ENCODE measurements around the gene DLX6.

Gene DLX6

DNA sequence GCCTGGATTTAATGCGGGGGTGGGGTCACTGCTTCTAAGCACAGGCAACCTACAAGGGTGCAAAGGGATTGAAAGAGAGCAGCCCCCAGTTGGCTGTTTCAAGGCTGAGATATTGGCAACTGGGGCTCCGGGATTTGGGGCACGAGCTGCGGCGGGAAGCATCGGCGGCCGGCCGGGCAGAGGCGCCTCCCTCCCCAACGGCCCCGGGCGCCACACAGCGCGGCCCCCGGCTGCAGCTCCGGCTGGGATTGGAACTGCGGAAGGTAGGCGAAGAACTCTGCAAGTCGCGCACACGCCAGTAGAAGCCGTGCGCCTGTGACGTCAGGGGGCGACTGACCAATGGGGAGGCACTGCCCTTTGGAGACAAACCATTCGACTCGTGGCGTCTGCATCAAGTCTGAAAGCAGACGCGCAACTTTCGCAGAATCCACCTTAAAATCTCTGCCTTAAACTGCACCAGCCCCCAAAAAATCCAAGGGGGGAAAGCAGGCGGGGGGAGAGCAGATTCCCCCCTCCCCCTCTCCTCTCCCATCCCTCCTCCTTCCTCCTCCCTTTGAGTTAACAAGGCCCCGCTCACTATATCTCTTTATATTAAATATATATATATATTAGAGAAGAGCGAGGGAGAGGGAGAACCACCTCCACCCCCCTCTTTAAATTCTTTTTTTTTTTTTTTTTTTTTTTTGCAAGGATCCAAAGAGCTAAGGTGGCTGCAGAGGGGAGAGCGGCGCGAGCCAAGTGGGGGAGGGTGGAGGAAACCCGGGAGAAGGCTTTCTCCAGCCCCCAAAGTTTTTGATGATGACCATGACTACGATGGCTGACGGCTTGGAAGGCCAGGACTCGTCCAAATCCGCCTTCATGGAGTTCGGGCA is at the start of gene DLX6:
Gene DLX6, plus strand, starts transcription at position 371 of the 872 bp plus-strand sequence. Its CDS starts 425 bp downstream, at position 796.
- TF ChIP-seq, protein P1, sequence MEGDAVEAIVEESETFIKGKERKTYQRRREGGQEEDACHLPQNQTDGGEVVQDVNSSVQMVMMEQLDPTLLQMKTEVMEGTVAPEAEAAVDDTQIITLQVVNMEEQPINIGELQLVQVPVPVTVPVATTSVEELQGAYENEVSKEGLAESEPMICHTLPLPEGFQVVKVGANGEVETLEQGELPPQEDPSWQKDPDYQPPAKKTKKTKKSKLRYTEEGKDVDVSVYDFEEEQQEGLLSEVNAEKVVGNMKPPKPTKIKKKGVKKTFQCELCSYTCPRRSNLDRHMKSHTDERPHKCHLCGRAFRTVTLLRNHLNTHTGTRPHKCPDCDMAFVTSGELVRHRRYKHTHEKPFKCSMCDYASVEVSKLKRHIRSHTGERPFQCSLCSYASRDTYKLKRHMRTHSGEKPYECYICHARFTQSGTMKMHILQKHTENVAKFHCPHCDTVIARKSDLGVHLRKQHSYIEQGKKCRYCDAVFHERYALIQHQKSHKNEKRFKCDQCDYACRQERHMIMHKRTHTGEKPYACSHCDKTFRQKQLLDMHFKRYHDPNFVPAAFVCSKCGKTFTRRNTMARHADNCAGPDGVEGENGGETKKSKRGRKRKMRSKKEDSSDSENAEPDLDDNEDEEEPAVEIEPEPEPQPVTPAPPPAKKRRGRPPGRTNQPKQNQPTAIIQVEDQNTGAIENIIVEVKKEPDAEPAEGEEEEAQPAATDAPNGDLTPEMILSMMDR (IDR thresholded peaks at IDR 0.05; ENCODE audit: low read depth, low read length), result no peak
- Histone ChIP-seq H3K27ac (peak within 1 kb of the TSS; percentile 98), H3K9me3 (ENCODE audit: severe bottlenecking) (no peaks in the 10 kb centered on the region), H3K36me3 (peaks cover 27% of the 10 kb centered on the region), H3K27me3 (ENCODE audit: insufficient read depth, low read depth, severe bottlenecking) (no peaks in the 10 kb centered on the region), H3K4me3 (ENCODE audit: low read depth, low read length) (peak within 1 kb of the TSS; percentile 74)
- peak; percentile 94 for DNase-seq

DNA sequence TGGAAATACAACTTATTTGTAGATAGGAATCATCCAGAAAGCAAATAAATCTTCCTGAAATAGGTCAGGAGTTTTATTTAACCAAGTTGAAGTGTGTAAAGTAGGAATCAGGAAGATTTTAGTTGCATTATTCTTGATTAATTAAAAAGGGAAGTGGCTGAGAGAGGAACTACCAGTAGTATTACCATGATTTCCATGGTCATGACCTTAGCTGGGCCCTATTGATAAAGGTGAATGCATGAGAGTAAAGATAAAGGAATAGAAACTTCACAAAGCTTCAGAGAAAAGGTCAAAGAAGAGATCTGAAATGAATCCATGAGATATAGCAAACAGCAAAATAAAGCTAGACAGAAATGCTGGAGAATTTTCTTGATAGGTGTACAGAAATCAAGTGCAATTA is 46.2 kb upstream of the DLX6 start:
- TF ChIP-seq, protein P1 (IDR thresholded peaks at IDR 0.05; ENCODE audit: low read depth, low read length), result no peak
- no peaks in the 10 kb centered on the region for H3K27me3 ChIP-seq (ENCODE audit: insufficient read depth, low read depth, severe bottlenecking)
- no peaks in the 10 kb centered on the region for H3K9me3 ChIP-seq (ENCODE audit: severe bottlenecking)
- no peaks in the 10 kb centered on the region for H3K36me3 ChIP-seq
- DNase-seq, result no peak
- no peak overlapping the region for H3K27ac ChIP-seq
- no peak overlapping the region for H3K4me3 ChIP-seq (ENCODE audit: low read depth, low read length)

DNA sequence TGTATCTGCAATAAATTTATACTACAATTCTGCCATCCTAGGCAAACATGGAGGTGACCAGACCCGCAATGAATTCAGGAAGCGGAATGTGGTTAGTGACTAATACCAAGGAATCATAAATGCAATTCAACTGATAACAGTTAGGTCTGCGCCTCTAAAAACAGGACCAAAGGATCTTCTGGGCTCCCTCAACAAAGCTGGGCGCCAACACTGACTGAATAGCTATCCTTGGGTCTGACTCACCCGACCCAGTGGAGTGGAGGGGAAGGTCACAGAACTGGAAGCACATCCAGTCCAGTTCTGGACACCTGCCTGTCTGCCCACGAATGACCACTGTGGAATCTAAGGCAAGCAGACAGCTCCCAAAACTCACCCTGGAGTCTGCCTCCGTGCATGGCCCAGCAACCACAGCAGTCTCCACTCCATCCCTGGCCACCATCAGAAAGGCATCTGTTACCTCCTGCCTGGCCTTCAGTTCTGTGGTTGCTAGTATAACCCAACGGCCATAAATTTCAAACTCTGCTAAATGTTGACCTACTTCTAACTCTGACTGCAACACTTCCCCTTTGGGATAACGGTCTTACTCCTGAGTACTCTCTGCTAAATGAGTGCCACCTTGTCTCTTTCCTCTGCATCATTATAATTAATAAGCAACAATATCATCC is 43.0 kb upstream of the DLX6 start:
- TF ChIP-seq, protein P1 (IDR thresholded peaks at IDR 0.05; ENCODE audit: low read depth, low read length), result no peak
- H3K27me3 ChIP-seq (ENCODE audit: insufficient read depth, low read depth, severe bottlenecking), result no peaks in the 10 kb centered on the region
- no peaks in the 10 kb centered on the region for H3K9me3 ChIP-seq (ENCODE audit: severe bottlenecking)
- H3K27ac ChIP-seq, result no peak overlapping the region
- H3K4me3 ChIP-seq (ENCODE audit: low read depth, low read length), result no peak overlapping the region
- DNase-seq, result no peak
- H3K36me3 ChIP-seq, result no peaks in the 10 kb centered on the region

DNA sequence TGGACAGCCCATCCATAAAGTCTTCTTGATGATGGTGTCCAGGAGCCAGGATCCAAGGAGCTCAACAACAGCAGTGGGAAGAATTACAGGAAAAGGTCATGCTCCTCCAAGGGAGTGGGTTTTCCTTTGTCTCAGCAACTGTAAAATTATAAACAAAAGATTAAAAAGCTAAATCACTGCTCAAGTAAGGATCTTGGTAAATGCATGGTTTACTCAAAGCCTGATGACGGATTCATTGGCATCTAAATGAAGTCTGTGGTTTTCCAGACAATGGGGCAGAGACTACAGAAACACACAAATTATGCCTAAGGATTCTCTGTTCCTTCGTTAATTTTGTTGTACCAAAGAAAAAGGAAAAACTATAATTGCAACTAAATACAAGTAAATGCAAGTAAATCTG is 36.4 kb upstream of the DLX6 start:
- DNase-seq, result no peak
- no peak overlapping the region for H3K4me3 ChIP-seq (ENCODE audit: low read depth, low read length)
- H3K9me3 ChIP-seq (ENCODE audit: severe bottlenecking), result no peaks in the 10 kb centered on the region
- H3K27me3 ChIP-seq (ENCODE audit: insufficient read depth, low read depth, severe bottlenecking), result no peaks in the 10 kb centered on the region
- H3K36me3 ChIP-seq, result no peaks in the 10 kb centered on the region; the same call in 1 of the 2 replicates
- TF ChIP-seq, protein P1 (IDR thresholded peaks at IDR 0.05; ENCODE audit: low read depth, low read length), result no peak
- no peak overlapping the region for H3K27ac ChIP-seq

DNA sequence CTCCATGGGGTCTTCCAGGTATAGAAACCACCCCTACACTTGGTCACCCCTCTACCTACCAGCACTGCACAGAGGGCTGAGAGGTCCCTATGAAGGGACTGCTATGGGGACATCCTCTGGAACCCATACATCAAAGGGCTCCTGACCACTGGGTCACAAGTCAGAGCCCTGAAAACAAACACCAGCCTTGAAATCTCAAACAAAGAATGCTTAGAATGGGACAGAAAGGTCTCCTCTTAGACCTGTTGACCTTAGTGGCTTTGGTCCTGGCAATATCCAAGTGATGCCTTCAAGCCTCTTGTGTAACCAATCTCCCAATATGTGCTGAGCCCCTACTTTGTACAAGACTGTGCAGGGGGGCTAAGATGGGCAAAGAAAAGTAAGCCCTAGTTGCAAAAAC is 34.6 kb upstream of the DLX6 start:
- Histone ChIP-seq H3K36me3 (no peaks in the 10 kb centered on the region; the same call in 1 of the 2 replicates), H3K4me3 (ENCODE audit: low read depth, low read length) (no peak overlapping the region), H3K9me3 (ENCODE audit: severe bottlenecking) (no peaks in the 10 kb centered on the region), H3K27ac (no peak overlapping the region), H3K27me3 (ENCODE audit: insufficient read depth, low read depth, severe bottlenecking) (no peaks in the 10 kb centered on the region)
- DNase-seq, result no peak
- TF ChIP-seq, protein P1 (IDR thresholded peaks at IDR 0.05; ENCODE audit: low read depth, low read length), result no peak

All from WERI-Rb-1 (cell line).